Fibroblast of villous mesenchyme (primary cell): ENCODE data around the gene IREB2. TPM values are rescaled to one million over a fixed set of nuclear protein-coding genes. Genes with fewer than 3 reads are reported as not detected.

Experiments used
- DNase-seq: peaks from one replicate; pipeline ENCODE4 v3.0.0-alpha.2; 2010; ENCODE audit warnings: low read depth
- H3K4me3 ChIP-seq: 2 replicates; pipeline ENCODE4 v1.5.1; 2011; ENCODE audit warnings: low read depth, mild to moderate bottlenecking, low read length
- CTCF ChIP-seq: IDR thresholded peaks from 2 replicates; pipeline ENCODE4 v1.5.1; 2012; ENCODE audit warnings: low read depth, mild to moderate bottlenecking, low read length; ENCODE audit not compliant: insufficient read depth
- total RNA-seq: library from RNA; depleted of rRNA; stranded (reverse); fragments of >200 nt; gene quantifications from 2 replicates; pipeline ENCODE4 v1.2.3, GENCODE V29; 2012

The IREB2 gene
- total RNA-seq, 1 donor: 38.9 TPM

- no peak for TF ChIP-seq CTCF
- no peak overlapping the region for H3K4me3 ChIP-seq
- DNase-seq: peak; percentile 86
These were observed 11.4 kb downstream of the IREB2 start for GRCh38 chr15:78449220-78449999.

GRCh38 chr15:78450285-78450858 lies 12.4 kb downstream of the IREB2 start:
- TF ChIP-seq CTCF: no peak
- no peak for DNase-seq
- H3K4me3 ChIP-seq: no peak overlapping the region

- TF ChIP-seq CTCF: no peak
- DNase-seq: no peak
- no peak overlapping the region for H3K4me3 ChIP-seq
These were observed 14.5 kb downstream of the IREB2 start for GRCh38 chr15:78452485-78452884.

- DNase-seq: no peak
- no peak for TF ChIP-seq CTCF
- H3K4me3 ChIP-seq: no peak overlapping the region
These were observed 15.4 kb downstream of the IREB2 start for GRCh38 chr15:78453447-78453846.

- DNase-seq: no peak
- H3K4me3 ChIP-seq: no peak overlapping the region
- no peak for TF ChIP-seq CTCF
These were observed 17.0 kb downstream of the IREB2 start for GRCh38 chr15:78454992-78455391.

GRCh38 chr15:78455749-78456148 lies 17.7 kb downstream of the IREB2 start:
- H3K4me3 ChIP-seq: no peak overlapping the region
- peak; percentile 38 for DNase-seq
- TF ChIP-seq CTCF: no peak
